WERI-Rb-1 (cell line): ENCODE results near the gene DPEP3.
"Not testable (repeated sequence)": the region's sequence is repeated elsewhere in the genome, so short reads cannot be mapped to it uniquely, and the experiment has no call there.

Experiments used
- DNase-seq: peaks from one replicate; pipeline ENCODE4 v3.0.0-alpha.2; 2020
- H3K27ac ChIP-seq: fragments of 250-450 bp; sonication (Bioruptor Pico); 2 replicates; pipeline ENCODE4 v1.5.1; 2020; ENCODE audit warnings: mild to moderate bottlenecking, moderate library complexity
- H3K27me3 ChIP-seq: fragments of 250-450 bp; sonication (Bioruptor Pico); 2 replicates; pipeline ENCODE4 v1.5.1; 2021; ENCODE audit warnings: mild to moderate bottlenecking, low read depth, moderate library complexity; ENCODE audit not compliant: insufficient read depth, severe bottlenecking
- H3K36me3 ChIP-seq: fragments of 250-450 bp; sonication (Bioruptor Pico); 2 replicates; pipeline ENCODE4 v1.5.1; 2020; ENCODE audit warnings: mild to moderate bottlenecking, moderate library complexity
- H3K4me3 ChIP-seq: 2 replicates; pipeline ENCODE4 v1.5.1; 2011; ENCODE audit warnings: low read depth, mild to moderate bottlenecking, control low read depth, low read length
- H3K9me3 ChIP-seq: fragments of 250-450 bp; sonication (Bioruptor Pico); 2 replicates; pipeline ENCODE4 v1.5.1; 2021; ENCODE audit warnings: mild to moderate bottlenecking, moderate library complexity; ENCODE audit not compliant: severe bottlenecking
- CTCF ChIP-seq: IDR thresholded peaks from 2 replicates; pipeline ENCODE4 v1.5.1; 2011; ENCODE audit warnings: low read depth, mild to moderate bottlenecking, control low read depth, inconsistent platforms, low read length

DPEP3 gene

GRCh38 chr16:68005211-68005610 is 24.9 kb upstream of the DPEP3 start:
- no peak for TF ChIP-seq CTCF
- Histone ChIP-seq H3K36me3 (no peaks in the 10 kb centered on the region), H3K9me3 (no peaks in the 10 kb centered on the region), H3K27me3 (no peaks in the 10 kb centered on the region), H3K27ac (no peak overlapping the region), H3K4me3 (no peak overlapping the region)
- DNase-seq = no peak

GRCh38 chr16:68003031-68003430 is 22.7 kb upstream of the DPEP3 start:
- DNase-seq = no peak
- no peak for TF ChIP-seq CTCF
- Histone ChIP-seq H3K9me3 (no peaks in the 10 kb centered on the region), H3K4me3 (no peak overlapping the region), H3K36me3 (no peaks in the 10 kb centered on the region), H3K27me3 (no peaks in the 10 kb centered on the region), H3K27ac (no peak overlapping the region)

GRCh38 chr16:68000450-68000849 is 20.2 kb upstream of the DPEP3 start:
- no peaks in the 10 kb centered on the region for H3K36me3 ChIP-seq
- H3K4me3 ChIP-seq = no peak overlapping the region
- no peaks in the 10 kb centered on the region for H3K27me3 ChIP-seq
- DNase-seq = no peak
- TF ChIP-seq CTCF = no peak
- no peaks in the 10 kb centered on the region for H3K9me3 ChIP-seq
- no peak overlapping the region for H3K27ac ChIP-seq

- TF ChIP-seq CTCF = no peak
- Histone ChIP-seq H3K36me3 (no peaks in the 10 kb centered on the region), H3K27me3 (no peaks in the 10 kb centered on the region), H3K4me3 (no peak overlapping the region), H3K27ac (no peak overlapping the region), H3K9me3 (no peaks in the 10 kb centered on the region)
- no peak for DNase-seq
Observed at GRCh38 chr16:67999985-68000384, 19.7 kb upstream of the DPEP3 start.

- DNase-seq, H3K27ac ChIP-seq, H3K27me3 ChIP-seq, H3K9me3 ChIP-seq, H3K36me3 ChIP-seq, H3K4me3 ChIP-seq: not testable (repeated sequence)
Observed at GRCh38 chr16:67998779-67999688, 18.7 kb upstream of the DPEP3 start, which contains the start of gene DPEP2. Gene DPEP2 (minus strand): TSS chr16:67999484. CDS start chr16:67993212, 6,272 bp downstream.

GRCh38 chr16:67998231-67998778 is 18.0 kb upstream of the DPEP3 start:
- not testable (repeated sequence) for H3K4me3 ChIP-seq, DNase-seq

More at GRCh38 chr16:67998231-67998778, 18.0 kb upstream of the DPEP3 start:
- H3K27me3 ChIP-seq, H3K9me3 ChIP-seq, H3K36me3 ChIP-seq, H3K27ac ChIP-seq: not testable (repeated sequence)
